Cardiac atrium fibroblast (primary cell): ENCODE measurements around the gene NAA35. TPM values are rescaled to one million over a fixed set of nuclear protein-coding genes. Genes with fewer than 3 reads are reported as not detected.

Experiments used
- total RNA-seq: library from RNA; depleted of rRNA; stranded (reverse); fragments of >200 nt; gene quantifications from 2 replicates; pipeline ENCODE4 v1.2.3, GENCODE V29; 2015

Gene NAA35
- 12.0 and 26.5 TPM in 2 replicates for total RNA-seq

GRCh38 chr9:85940832-85941621 is at the start of gene NAA35:
Gene NAA35 (plus strand): TSS chr9:85941146. CDS start chr9:85942160, 1,014 bp downstream.

Other genes starting within 250 kb of the NAA35 start
- 11.6 and 14.9 TPM in 2 replicates for gene AGTPBP1, start 199.2 kb upstream of the NAA35 start, total RNA-seq
- 61.4 and 69.3 TPM in 2 replicates for gene GOLM1, start 158.4 kb downstream of the NAA35 start, total RNA-seq